GM19452 (cell line): ENCODE results near the gene KRT79.

ENCODE experiments used
- ATAC-seq: cut with Tn5 transposase; IDR thresholded peaks from one replicate; pipeline ENCODE4 v1.9.1; 2021; ENCODE audit not compliant: unreplicated experiment

KRT79 gene

GRCh38 chr12:52820521-52820920 is 13.6 kb downstream of the KRT79 start:
- ATAC-seq = no peak

DNA sequence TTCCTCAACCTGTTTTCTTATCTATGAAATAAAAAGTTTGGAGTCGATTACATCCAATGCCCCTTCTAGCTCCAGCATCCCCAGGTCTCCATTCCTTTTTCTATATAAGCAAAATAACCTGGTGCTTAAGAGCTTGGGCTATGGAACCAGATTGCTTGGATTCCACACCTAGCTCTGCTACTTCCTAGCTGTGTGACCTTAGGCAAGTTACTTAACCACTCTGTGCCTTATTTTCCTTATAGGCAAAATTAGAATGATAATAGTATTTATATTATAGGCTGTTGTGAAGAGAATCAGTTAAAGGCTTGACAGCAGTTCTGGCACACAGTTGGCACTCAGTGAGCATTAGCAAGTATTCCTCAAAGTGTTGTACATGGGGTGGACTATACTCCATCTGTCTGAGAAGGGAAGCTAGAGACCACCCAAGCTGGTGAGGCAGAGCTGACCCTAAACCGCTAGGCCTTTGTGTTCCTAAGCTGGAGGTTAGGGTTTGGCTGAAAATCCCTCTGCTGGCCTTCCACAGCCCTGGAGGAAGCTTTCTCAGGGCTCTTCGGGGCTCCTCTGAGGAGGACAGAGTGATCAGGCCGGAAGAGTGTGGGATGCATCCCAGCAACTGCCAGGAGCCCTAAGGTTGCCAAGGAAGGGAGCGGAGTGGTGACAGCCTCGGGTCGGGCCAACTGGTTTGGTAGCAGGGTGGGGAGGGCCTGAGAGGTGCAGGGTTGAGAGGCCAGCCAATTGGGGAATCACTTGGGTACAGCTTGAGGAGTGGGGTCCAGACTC is 14.2 kb downstream of the KRT79 start:
- ATAC-seq = no peak

DNA sequence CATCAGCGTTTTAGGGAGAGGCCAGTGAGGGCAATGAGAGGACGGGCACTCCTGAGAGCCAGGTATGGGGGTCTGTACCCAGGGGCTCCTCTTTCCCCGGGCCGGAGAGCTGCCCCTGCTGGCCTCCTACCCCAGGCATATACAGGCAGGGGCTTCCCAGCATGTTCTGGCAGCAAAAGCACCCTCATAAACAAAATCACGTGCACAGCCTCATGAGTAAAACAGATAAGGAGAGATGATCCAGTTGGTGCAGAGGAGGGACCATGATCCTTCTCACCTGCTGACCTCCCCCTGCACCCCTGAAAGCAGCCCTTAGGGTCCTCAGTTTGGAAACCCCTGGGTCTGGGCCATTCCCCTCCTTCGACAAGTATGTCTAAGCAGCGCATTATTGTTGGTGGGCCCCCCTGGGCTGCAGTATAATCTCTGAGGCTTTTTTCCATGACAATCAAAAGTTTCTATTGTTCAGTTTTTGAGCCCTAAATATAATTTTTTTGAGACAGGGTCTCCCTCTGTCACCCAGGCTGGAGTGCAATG is 15.2 kb downstream of the KRT79 start:
- ATAC-seq = no peak

DNA sequence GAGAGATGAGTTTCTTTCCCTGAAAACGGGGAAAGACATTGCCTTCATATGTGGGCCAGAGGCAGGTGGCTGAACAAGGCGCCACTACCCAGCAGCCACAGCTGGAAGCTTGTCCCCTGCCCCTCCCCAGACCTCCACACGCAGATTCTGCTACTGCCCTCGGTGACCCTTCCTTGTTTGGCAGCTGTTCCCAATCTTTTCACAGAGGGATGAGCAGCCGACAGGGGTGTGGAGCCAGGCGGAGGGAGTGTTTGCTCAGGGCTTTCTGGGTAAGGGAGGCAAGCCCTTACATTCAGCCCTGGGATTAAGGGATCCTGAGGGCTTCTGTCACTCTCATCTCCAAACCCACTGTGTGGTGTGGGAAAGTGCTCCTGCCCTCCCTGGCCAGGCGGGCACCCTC is 15.7 kb downstream of the KRT79 start:
- ATAC-seq = no peak

DNA sequence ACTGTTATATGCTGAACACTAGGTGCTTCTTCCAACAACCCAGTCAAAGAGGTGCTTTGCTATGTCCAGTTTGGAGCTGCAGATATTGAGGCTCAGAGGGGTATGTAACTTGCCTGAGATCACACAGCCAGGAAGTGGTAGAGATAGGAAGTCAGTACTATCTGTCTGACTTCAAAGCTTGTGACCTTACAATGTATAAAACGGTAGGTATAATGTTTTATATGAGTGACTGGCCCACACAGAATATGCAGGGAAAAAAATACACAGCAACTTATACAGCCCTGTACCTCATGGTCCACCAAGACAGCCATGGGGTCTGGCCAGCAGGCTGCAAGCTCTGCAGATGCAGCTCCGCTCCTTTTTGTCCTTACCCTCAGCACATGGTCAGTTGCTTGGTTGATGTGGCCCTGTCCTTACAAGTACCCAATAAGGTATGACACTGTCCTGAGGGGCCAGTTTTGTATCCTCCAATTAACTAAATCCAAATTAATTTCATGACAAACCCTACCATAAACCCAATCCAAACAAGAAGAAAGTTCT is 16.3 kb downstream of the KRT79 start:
- no peak for ATAC-seq

GRCh38 chr12:52817003-52817698 is 17.0 kb downstream of the KRT79 start:
- no peak for ATAC-seq

DNA sequence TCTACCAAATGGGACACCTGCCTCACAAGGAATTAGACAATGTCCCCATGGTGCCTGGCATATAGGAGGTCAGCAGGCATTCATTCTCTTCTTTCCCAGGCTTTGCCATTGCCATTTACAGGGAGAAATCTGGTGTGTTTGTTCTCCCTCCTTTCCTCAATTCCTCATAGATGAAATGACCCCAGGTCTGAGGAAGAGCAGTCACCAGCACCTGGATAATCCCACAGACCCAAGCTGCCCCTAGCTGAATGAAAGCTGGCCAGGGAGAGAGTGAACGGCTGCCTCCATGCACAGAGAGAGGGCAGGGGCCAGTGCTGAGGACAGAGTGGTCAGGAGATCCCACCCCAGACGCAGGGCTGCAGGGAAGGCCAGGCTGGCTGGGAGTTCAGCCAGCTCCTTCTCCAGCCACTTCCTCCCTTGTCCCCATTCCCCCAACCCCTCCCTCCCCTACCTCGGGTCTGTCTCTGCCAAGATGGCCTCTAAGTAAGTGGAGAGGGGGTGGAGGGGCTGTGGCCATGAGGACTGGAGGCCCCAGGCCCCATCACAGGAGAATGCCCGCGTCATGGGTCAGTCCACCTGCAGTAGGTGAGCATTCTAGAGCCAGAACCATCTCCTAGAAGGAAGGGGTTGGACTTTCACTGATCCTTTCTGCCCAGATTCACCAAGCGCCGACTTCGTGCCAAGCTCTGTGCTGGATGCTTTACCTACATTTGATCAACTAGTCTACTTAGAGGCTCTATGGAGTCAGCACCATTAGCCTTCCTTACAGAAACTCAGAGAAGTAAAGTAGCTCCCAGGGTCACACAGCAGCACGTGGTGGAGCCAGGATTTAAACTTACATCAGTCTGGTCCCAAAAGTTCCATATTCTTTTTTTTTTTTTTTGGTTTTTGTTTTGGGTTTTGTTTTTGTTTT is 18.2 kb downstream of the KRT79 start:
- ATAC-seq = no peak

- ATAC-seq = no peak
These were observed 18.9 kb downstream of the KRT79 start for GRCh38 chr12:52815161-52815560.

GRCh38 chr12:52814710-52815155 is 19.4 kb downstream of the KRT79 start:
- no peak for ATAC-seq

DNA sequence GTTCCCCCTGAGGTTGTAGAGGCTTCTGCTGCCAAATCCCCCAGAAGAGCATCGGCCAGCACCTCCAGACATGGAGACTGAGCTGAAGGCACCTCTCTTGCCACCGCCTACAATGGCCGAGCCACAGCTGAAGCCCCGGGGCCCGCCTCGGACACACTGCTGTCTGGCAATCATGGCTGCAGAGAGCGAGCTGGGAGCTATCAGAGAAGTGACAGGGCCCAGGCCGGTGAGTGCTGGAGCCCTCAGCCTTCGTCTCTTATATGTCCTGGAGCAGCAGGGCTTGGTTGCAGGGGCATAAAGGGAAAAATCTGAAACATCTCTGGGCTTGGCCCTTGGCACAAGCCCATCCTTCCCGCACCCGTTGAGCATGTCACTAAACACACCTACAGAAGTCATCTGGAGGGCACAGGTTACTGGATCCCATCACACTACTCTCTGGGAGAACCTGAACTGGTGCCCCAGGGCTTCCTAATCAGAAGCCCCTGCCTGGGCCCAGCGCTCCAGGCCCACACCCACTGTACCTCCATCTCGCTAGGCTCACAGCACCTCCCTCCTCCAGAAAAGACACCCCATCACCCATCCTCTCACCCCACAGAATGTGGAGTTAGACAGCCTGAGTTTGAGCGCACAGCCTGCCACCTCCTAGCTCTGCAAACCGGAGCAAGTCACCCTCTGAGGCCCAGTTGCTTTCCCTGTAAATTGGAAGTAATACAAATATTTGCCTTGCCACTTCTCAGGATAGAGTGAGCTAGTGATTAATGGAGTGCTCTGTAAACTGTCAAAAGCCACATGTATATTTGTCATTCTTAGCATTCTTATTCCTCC is 20.0 kb downstream of the KRT79 start, which contains the start of gene KRT4:
Gene KRT4, minus strand, starts transcription at position 232 of the 825 bp plus-strand sequence. Its CDS starts 58 bp downstream, at position 174.
- ATAC-seq = no peak

GRCh38 chr12:52813203-52813819 is 20.8 kb downstream of the KRT79 start:
- ATAC-seq = no peak

- no peak for ATAC-seq
These were observed 21.4 kb downstream of the KRT79 start for GRCh38 chr12:52812749-52813148.

DNA sequence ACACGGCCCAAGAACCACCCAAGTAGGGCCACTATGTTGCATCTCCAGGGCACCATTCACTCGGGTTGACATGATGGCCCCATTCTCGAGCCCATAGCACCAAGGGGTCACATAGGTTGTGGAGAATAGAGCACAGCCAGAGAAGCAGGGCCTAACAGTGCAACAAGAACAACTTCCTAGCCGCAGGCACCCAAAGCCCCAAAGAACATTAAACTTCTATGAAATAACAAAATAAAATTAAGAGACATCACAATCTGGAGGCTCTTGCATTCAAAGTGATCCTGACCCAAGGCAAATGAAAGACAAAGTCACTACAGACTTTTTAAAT is 22.1 kb downstream of the KRT79 start:
- ATAC-seq = no peak

- ATAC-seq = no peak
These were observed 22.7 kb downstream of the KRT79 start for GRCh38 chr12:52811191-52812072.

DNA sequence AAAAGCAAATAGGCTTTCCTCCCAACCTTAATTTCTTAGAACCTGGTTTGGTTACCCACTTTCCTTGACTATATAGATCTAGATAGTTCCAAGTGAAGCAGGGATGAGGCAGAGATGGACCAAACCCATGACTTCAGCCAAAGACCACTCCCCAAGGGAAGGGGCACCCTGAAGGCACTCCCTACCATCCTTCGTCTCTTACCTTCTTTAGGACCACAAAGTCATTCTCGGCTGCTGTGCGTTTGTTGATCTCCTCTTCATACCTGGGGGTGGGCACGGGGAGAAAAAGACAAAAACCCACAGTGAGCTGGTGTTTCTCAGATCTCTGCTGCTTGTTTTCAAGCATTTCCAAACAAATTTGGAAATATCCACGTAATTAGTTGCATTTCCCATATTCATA is 23.6 kb downstream of the KRT79 start:
- ATAC-seq = no peak

- ATAC-seq = no peak
These were observed 24.9 kb downstream of the KRT79 start for GRCh38 chr12:52809166-52809565.

- no peak for ATAC-seq
These were observed 25.4 kb downstream of the KRT79 start for GRCh38 chr12:52808573-52809160.
